MM.1S (cell line): ENCODE data around the gene TUFM.
"Not testable (repeated sequence)": the region's sequence is repeated elsewhere in the genome, so short reads cannot be mapped to it uniquely, and the experiment has no call there.

Source experiments
- DNase-seq: peaks from one replicate; pipeline ENCODE4 v3.0.0-alpha.2; 2015
- H2AFZ ChIP-seq: fragments of 300-600 bp; sonication (generic); 2 replicates; pipeline ENCODE4 v1.6.0; 2016; ENCODE audit warnings: antibody characterized with exemption, low read length
- H3F3A ChIP-seq: fragments of 300-600 bp; sonication (generic); 2 replicates; pipeline ENCODE4 v1.6.1; 2016; ENCODE audit warnings: mild to moderate bottlenecking, antibody characterized with exemption, low read length, moderate library complexity, mixed read lengths; ENCODE audit not compliant: insufficient read depth
- H3K27ac ChIP-seq: fragments of 300-600 bp; sonication (generic); 2 replicates; pipeline ENCODE4 v1.5.1; 2016; ENCODE audit warnings: mild to moderate bottlenecking, low read length
- H3K27me3 ChIP-seq: fragments of 300-600 bp; sonication (generic); replicated peaks from 2 replicates; pipeline ENCODE4 v1.6.0; 2016; ENCODE audit warnings: low read length; ENCODE audit not compliant: insufficient read depth
- H3K36me3 ChIP-seq: fragments of 300-600 bp; sonication (generic); replicated peaks from 2 replicates; pipeline ENCODE4 v1.6.1; 2016; ENCODE audit warnings: mild to moderate bottlenecking, low read length, mixed read lengths; ENCODE audit not compliant: insufficient read depth
- H3K4me1 ChIP-seq: fragments of 300-600 bp; sonication (generic); 2 replicates; pipeline ENCODE4 v1.6.1; 2016; ENCODE audit warnings: low read length, mixed read lengths
- H3K4me2 ChIP-seq: fragments of 300-600 bp; sonication (generic); 2 replicates; pipeline ENCODE4 v1.6.0; 2016; ENCODE audit warnings: low read depth, low read length
- H3K4me3 ChIP-seq: fragments of 300-600 bp; sonication (generic); 2 replicates; pipeline ENCODE4 v1.5.1; 2016; ENCODE audit warnings: low read length, mixed read lengths
- H3K79me2 ChIP-seq: fragments of 300-600 bp; sonication (generic); 2 replicates; pipeline ENCODE4 v1.6.1; 2016; ENCODE audit warnings: mixed run types, low read length, mixed read lengths
- H3K9ac ChIP-seq: fragments of 300-600 bp; sonication (generic); 2 replicates; pipeline ENCODE4 v1.6.1; 2016; ENCODE audit warnings: low read length, mixed read lengths
- H3K9me2 ChIP-seq: fragments of 300-600 bp; sonication (generic); replicated peaks from 2 replicates; pipeline ENCODE4 v1.6.1; 2016; ENCODE audit warnings: mild to moderate bottlenecking, low read length, mixed read lengths; ENCODE audit not compliant: insufficient read depth
- H3K9me3 ChIP-seq: fragments of 300-600 bp; sonication (generic); replicated peaks from 2 replicates; pipeline ENCODE4 v1.6.1; 2016; ENCODE audit warnings: mild to moderate bottlenecking, low read length, mixed read lengths; ENCODE audit not compliant: insufficient read depth
- H4K20me1 ChIP-seq: fragments of 300-600 bp; sonication (generic); 2 replicates; pipeline ENCODE4 v1.6.1; 2016; ENCODE audit warnings: mild to moderate bottlenecking, low read length, moderate library complexity, mixed read lengths; ENCODE audit not compliant: insufficient read depth
- CTCF ChIP-seq: fragments of 300-600 bp; sonication (generic); IDR thresholded peaks from 2 replicates; pipeline ENCODE4 v1.5.1; 2016; ENCODE audit warnings: antibody characterized with exemption, low read length, mixed read lengths

The TUFM gene

DNA sequence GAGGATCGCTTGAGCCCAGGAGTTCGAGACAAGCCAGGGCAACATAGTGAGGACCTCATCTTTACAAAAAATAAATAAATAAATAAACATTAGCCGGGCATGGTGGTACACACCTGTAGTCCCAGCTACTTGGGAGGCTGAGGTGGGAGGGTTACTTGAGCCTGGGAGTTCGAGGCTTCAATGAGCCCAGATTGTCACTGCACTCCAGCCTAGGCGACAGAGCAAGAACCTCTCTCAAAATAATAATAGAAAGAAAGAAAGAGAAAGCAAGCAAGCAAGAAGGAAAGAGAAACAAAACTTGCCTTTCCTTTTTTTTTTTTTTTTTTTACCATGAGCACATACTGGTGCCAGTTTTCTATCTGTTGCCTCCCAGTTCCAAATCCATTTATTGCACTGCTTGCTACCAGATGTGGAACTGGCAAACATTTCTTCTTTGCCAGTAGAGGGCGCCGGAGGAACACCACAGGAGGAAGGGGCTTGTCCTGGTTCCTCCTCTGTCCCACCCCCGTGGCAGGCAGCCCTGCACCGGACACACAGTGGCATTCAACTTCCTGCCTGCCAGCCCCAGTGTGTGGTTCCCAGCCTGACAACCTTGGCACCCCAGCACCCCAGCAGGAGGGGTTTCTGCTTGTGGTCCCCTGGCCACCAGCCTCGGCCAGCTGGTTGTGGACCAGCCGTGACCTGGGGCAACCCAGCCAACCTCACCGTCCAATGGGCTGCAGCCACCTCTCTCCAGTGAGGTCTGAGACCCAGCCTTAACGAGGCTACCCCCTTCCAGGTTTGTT lies 43.7 kb downstream of the TUFM start:
- not testable (repeated sequence) for H3K79me2 ChIP-seq, H3K27ac ChIP-seq, H4K20me1 ChIP-seq, H3K9me2 ChIP-seq, H3K36me3 ChIP-seq, H3K4me1 ChIP-seq, H3K9me3 ChIP-seq, H3K4me3 ChIP-seq, H2AFZ ChIP-seq, H3K9ac ChIP-seq, H3F3A ChIP-seq, H3K27me3 ChIP-seq
- peak; percentile 91 for DNase-seq
- TF ChIP-seq CTCF, result peak; percentile 39
- peak overlapping the region; percentile 15; the same call in 1 of the 2 replicates for H3K4me2 ChIP-seq
